ENCODE data around the gene CELF5.
A peak's percentile ranks its signal among the peaks of the same experiment; 100 is the strongest.
"Not testable (repeated sequence)": the region's sequence is repeated elsewhere in the genome, so short reads cannot be mapped to it uniquely, and the experiment has no call there.

The CELF5 gene

GRCh38 chr19:3233116-3233515 lies 8.7 kb downstream of the CELF5 start:
- TF ChIP-seq CTCF (IDR thresholded peaks at IDR 0.05; ENCODE audit: extremely low read depth, missing control alignments), result no peak
- no peak for DNase-seq (ENCODE audit: low spot score)

GRCh38 chr19:3233831-3234230 lies 9.4 kb downstream of the CELF5 start:
- no peak for DNase-seq (ENCODE audit: low spot score)
- TF ChIP-seq CTCF (IDR thresholded peaks at IDR 0.05; ENCODE audit: extremely low read depth, missing control alignments), result no peak

GRCh38 chr19:3234800-3235199 lies 10.3 kb downstream of the CELF5 start:
- peak; percentile 36 for TF ChIP-seq CTCF (IDR thresholded peaks at IDR 0.05; ENCODE audit: extremely low read depth, missing control alignments)
- no peak for DNase-seq (ENCODE audit: low spot score)

GRCh38 chr19:3235604-3236003 lies 11.1 kb downstream of the CELF5 start:
- DNase-seq (ENCODE audit: low spot score), result not testable (repeated sequence)

GRCh38 chr19:3236272-3236671 lies 11.8 kb downstream of the CELF5 start:
- TF ChIP-seq CTCF (IDR thresholded peaks at IDR 0.05; ENCODE audit: extremely low read depth, missing control alignments), result no peak
- no peak for DNase-seq (ENCODE audit: low spot score)

GRCh38 chr19:3238066-3238561 lies 13.7 kb downstream of the CELF5 start:
- DNase-seq (ENCODE audit: low spot score), result no peak
- no peak for TF ChIP-seq CTCF (IDR thresholded peaks at IDR 0.05; ENCODE audit: extremely low read depth, missing control alignments)

- no peak for DNase-seq (ENCODE audit: low spot score)
- TF ChIP-seq CTCF (IDR thresholded peaks at IDR 0.05; ENCODE audit: extremely low read depth, missing control alignments), result no peak
These were observed 14.9 kb downstream of the CELF5 start for GRCh38 chr19:3239367-3239766.

GRCh38 chr19:3243819-3244700 lies 19.6 kb downstream of the CELF5 start:
- no peak for DNase-seq (ENCODE audit: low spot score)
- TF ChIP-seq CTCF (IDR thresholded peaks at IDR 0.05; ENCODE audit: extremely low read depth, missing control alignments), result no peak

All from GM20000 (cell line).